Fibroblast of pulmonary artery (primary cell): ENCODE data around the gene MTARC2.

Source experiments
- DNase-seq: peaks from one replicate; pipeline ENCODE4 v3.0.0-alpha.2; 2010; ENCODE audit warnings: low read depth
- H3K4me3 ChIP-seq: replicated peaks from 2 replicates; pipeline ENCODE4 v1.5.1; 2011; ENCODE audit warnings: low read depth, mild to moderate bottlenecking, control low read depth, low read length, moderate library complexity
- TF ChIP-seq, protein P1 (sequence below): IDR thresholded peaks from 2 replicates; pipeline ENCODE4 v1.5.1; 2011; ENCODE audit warnings: mild to moderate bottlenecking, control low read depth, low read length, inconsistent platforms; ENCODE audit errors: missing control alignments

The MTARC2 gene

DNA sequence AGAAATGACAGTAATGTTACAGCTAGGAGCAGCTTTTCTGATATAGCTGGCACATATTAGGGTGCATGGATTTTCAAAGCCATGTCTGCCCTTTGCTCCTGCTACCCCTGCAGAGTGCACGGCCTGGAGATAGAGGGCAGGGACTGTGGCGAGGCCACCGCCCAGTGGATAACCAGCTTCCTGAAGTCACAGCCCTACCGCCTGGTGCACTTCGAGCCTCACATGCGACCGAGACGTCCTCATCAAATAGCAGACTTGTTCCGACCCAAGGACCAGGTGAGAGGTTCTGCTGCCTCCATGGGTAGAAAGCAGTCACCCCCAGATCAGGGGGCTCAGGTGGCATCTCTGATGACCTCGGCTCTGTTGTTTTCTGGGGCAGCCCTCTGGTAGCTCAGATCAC, 48.4 kb downstream of the MTARC2 start:
- DNase-seq = no peak
- no peak overlapping the region for H3K4me3 ChIP-seq
- TF ChIP-seq, protein P1, sequence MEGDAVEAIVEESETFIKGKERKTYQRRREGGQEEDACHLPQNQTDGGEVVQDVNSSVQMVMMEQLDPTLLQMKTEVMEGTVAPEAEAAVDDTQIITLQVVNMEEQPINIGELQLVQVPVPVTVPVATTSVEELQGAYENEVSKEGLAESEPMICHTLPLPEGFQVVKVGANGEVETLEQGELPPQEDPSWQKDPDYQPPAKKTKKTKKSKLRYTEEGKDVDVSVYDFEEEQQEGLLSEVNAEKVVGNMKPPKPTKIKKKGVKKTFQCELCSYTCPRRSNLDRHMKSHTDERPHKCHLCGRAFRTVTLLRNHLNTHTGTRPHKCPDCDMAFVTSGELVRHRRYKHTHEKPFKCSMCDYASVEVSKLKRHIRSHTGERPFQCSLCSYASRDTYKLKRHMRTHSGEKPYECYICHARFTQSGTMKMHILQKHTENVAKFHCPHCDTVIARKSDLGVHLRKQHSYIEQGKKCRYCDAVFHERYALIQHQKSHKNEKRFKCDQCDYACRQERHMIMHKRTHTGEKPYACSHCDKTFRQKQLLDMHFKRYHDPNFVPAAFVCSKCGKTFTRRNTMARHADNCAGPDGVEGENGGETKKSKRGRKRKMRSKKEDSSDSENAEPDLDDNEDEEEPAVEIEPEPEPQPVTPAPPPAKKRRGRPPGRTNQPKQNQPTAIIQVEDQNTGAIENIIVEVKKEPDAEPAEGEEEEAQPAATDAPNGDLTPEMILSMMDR = no peak

DNA sequence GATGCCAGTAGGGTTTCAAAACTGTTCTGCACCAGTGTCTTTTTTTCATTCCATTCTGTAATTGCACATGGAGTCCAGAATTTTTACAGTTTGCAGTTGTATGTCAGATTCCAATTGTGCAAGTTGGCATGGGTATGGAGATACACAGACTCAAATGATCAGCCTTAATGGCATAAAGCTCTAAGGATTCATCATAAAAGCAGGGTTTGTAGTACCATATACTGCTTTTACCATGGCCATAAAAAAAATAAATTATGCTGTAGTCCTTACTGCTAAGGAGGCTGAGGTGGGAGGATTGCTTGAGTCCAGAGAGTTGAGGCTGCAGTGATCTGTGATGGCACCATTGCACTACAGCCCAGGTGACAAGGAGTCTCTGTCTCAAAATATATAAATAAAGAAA, 48.9 kb downstream of the MTARC2 start:
- TF ChIP-seq, protein P1 = no peak
- H3K4me3 ChIP-seq = no peak overlapping the region
- no peak for DNase-seq

DNA sequence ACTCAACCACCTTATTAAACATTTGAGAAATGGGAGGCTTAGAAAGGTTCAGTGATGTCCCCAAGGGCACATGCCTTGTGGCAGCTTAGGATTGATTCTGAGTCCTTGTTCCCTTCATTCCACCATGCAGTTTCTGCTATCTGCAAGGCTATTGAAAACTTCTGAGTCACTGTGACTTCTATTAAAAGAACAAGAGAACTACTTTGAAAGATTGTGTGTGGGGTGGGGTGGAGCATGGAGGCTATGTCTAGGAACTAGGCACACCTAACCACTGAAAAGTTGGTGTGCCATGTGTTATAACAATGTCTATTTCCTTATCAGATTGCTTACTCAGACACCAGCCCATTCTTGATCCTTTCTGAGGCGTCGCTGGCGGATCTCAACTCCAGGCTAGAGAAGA, 49.4 kb downstream of the MTARC2 start:
- no peak for DNase-seq
- no peak overlapping the region for H3K4me3 ChIP-seq
- TF ChIP-seq, protein P1 = no peak

DNA sequence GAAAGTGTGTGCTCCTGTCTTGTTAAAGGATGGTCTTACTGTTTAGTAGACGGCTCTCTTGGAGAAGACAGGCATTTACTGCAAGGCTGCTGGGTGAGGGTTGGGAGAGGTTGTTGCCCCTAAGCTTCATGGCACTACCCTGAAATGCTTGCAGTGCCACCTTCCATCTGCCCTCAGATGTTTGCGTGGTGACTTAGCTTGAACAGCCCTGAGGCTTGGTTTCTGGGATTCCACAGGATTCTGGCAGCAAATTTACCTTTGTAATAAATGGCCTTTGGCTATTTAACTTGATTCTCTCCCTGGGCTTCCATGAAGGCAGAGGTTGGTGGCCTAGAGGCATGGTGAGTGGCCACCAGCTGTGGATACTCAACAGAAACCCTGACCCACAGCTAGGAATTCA, 50.2 kb downstream of the MTARC2 start:
- H3K4me3 ChIP-seq = no peak overlapping the region
- no peak for DNase-seq
- TF ChIP-seq, protein P1 = no peak

DNA sequence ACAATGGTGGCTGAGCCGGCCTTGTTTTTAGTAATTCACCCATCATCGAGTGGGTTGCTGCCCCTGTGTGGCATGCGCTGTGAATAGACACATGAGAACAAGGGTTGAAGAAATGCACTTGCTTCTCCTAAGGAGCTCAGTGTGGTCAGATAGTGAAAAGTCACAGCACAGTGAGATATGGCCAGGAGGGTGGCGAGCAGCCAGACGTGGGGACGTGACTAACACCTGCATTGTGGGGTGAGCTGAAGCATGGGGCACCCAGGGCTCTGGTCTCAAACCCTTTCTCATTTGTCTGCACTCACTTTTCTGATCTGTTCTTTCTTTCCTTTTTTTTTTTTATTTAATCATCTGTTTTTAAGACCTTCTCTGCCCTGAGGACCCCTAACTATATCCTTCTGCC, 52.1 kb downstream of the MTARC2 start:
- H3K4me3 ChIP-seq = no peak overlapping the region
- DNase-seq = no peak
- TF ChIP-seq, protein P1 = no peak

DNA sequence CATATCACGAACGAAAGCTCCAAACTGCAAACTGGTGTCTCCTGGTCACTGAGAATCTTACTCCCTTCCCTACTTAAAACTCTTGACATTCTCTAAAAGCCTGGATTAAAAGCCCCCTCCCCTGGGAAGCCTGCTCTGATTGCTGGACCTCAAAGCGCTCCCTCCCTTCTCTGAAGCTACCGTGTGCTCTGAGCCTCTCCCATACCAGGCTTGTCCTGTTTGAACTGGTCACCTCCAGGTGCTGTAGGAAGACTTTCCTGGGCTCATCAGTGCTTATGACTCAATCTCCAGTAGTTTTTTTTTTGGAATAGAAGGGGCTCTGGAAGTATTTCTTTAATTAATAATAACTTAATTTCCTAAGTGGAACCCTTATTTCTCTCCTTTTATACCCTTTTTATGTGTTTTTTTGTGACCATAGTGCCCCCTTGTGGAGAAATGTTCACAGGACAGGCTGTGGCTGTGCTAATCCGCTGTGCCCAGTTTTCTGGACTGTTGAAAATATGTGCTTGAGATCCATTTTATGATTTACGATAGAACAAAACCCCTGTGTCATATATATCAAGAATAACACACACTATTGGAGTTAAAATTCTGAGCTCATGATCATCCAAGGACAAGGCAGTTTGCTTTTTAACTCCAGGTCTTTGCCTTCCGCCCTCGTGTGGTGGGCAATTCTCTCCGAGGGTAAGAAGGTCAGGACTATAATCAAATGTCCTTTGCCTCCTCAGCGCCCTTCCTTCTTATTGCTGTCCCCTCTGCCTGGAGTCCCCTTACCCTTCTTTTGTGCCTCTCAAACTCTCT, 55.5 kb downstream of the MTARC2 start:
- H3K4me3 ChIP-seq = no peak overlapping the region
- peak; percentile 66 for DNase-seq
- TF ChIP-seq, protein P1 = peak; percentile 77

DNA sequence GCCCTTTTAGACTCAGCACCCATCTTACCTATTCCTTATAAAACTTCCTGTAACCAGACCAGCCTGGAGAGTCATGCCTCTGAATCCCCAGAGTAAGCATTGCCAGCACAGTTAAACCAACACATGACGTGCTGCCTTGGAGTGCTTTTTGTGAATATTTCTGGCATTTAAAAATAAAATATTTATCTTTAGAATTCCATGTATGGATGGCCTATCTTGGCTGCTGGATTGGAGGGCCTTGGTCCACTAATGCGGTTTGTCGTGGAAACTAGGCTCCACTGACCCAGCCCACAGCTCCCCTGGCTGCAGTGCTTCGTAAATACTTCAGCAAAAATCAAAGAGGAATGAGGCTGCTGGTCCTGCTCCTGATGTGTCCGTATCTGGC, 56.1 kb downstream of the MTARC2 start:
- TF ChIP-seq, protein P1 = no peak
- no peak for DNase-seq
- no peak overlapping the region for H3K4me3 ChIP-seq
